Astrocyte (in vitro differentiated cells and primary cell): ENCODE measurements around the gene PRRG1. TPM values are rescaled to one million over a fixed set of nuclear protein-coding genes. Genes with fewer than 3 reads are reported as not detected.

Experiments used
- DNase-seq: peaks from one replicate; pipeline ENCODE4 v3.0.0-alpha.2; 2010; ENCODE audit warnings: low read depth
- FAIRE-seq: peaks from 2 replicates; lab custom pipeline; 2011; peaks lifted over from hg19 to GRCh38; lab: Jason Lieb, UNC
- H2AFZ ChIP-seq: 2 replicates; pipeline ENCODE4 v1.6.0; 2012; ENCODE audit warnings: low read depth, low read length, inconsistent platforms
- H3K27ac ChIP-seq: 2 replicates; pipeline ENCODE4 v1.5.1; 2011; ENCODE audit warnings: low read depth, low read length, inconsistent platforms
- H3K27me3 ChIP-seq: 2 replicates; pipeline ENCODE4 v1.6.0; 2011; ENCODE audit warnings: low read length, inconsistent platforms; ENCODE audit not compliant: insufficient read depth
- H3K36me3 ChIP-seq: 2 replicates; pipeline ENCODE4 v1.5.1; 2011; ENCODE audit warnings: low read length, inconsistent platforms; ENCODE audit not compliant: insufficient read depth
- H3K4me1 ChIP-seq: 2 replicates; pipeline ENCODE4 v1.5.1; 2011; ENCODE audit warnings: low read length, inconsistent platforms; ENCODE audit not compliant: insufficient read depth
- H3K4me2 ChIP-seq: 2 replicates; pipeline ENCODE4 v1.6.0; 2012; ENCODE audit warnings: low read length, inconsistent platforms
- H3K4me3 ChIP-seq: 2 replicates; pipeline ENCODE4 v1.5.1; 2011; ENCODE audit warnings: low read depth, mild to moderate bottlenecking, low read length, inconsistent platforms; ENCODE audit not compliant: insufficient read depth
- H3K79me2 ChIP-seq: 2 replicates; pipeline ENCODE4 v1.6.0; 2012; ENCODE audit warnings: mild to moderate bottlenecking, low read length, inconsistent platforms; ENCODE audit not compliant: insufficient read depth
- H3K9ac ChIP-seq: 2 replicates; pipeline ENCODE4 v1.6.0; 2012; ENCODE audit warnings: mild to moderate bottlenecking, low read length, inconsistent platforms
- H3K9me3 ChIP-seq: 2 replicates; pipeline ENCODE4 v1.5.1; 2012; ENCODE audit warnings: low read depth, mild to moderate bottlenecking, low read length, inconsistent platforms; ENCODE audit not compliant: insufficient read depth
- H4K20me1 ChIP-seq: 2 replicates; pipeline ENCODE4 v1.6.0; 2012; ENCODE audit warnings: low read length, inconsistent platforms; ENCODE audit not compliant: insufficient read depth
- H3K27ac Mint-ChIP-seq: one replicate; pipeline ENCODE4 v1.8.0; 2021; ENCODE audit warnings: mild to moderate bottlenecking, mixed read lengths; ENCODE audit not compliant: unreplicated experiment
- H3K27me3 Mint-ChIP-seq: one replicate; pipeline ENCODE4 v1.8.0; 2021; ENCODE audit warnings: low read depth, mixed read lengths; ENCODE audit not compliant: unreplicated experiment
- H3K36me3 Mint-ChIP-seq: one replicate; pipeline ENCODE4 v1.8.0; 2021; ENCODE audit warnings: low read depth, mixed read lengths; ENCODE audit not compliant: unreplicated experiment
- H3K4me1 Mint-ChIP-seq: one replicate; pipeline ENCODE4 v1.8.0; 2021; ENCODE audit warnings: low read depth, mixed read lengths; ENCODE audit not compliant: unreplicated experiment
- H3K4me3 Mint-ChIP-seq: one replicate; pipeline ENCODE4 v1.8.0; 2021; ENCODE audit warnings: mild to moderate bottlenecking, moderate library complexity, mixed read lengths; ENCODE audit not compliant: unreplicated experiment
- H3K9me3 Mint-ChIP-seq: one replicate; pipeline ENCODE4 v1.8.0; 2021; ENCODE audit warnings: mild to moderate bottlenecking, mixed read lengths; ENCODE audit not compliant: unreplicated experiment
- CTCF ChIP-seq: IDR thresholded peaks from 2 replicates; pipeline ENCODE4 v1.5.1; 2011; ENCODE audit warnings: low read depth, mild to moderate bottlenecking, inconsistent platforms, low read length, moderate library complexity; ENCODE audit not compliant: insufficient read depth
- EZH2 ChIP-seq: IDR thresholded peaks from 2 replicates; pipeline ENCODE4 v1.6.1; 2012; ENCODE audit warnings: mild to moderate bottlenecking, low read length, inconsistent platforms; ENCODE audit not compliant: insufficient read depth
- total RNA-seq: library from RNA; stranded (reverse); gene quantifications from 2 replicates; pipeline ENCODE4 v1.2.1, GENCODE V29; 2021

PRRG1 gene
- total RNA-seq, 1 donor from 2014 or later = 33.7 TPM

DNA sequence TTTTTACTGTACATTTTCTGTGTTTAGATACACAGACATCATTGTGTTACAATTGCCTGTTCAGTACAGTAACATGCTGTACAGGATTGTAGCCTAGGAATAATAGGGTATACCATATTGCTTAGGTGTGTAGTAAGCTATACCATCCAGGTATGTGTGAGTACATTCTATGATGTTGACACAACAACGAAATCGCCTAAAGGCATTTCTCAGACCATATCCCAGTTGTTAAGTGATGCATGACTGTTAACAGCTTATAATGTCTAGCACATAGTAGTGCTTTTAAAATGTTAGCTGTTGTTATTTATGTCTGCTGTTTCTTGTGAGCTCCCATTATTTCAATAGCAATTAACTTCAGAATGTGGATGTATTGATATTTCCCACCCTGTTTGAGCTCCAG is 4.5 kb downstream of the PRRG1 start:
- Mint-ChIP-seq H3K36me3 (peaks cover 6% of the 10 kb centered on the region), H3K4me3 (no peak overlapping the region), H3K27me3 (no peaks in the 10 kb centered on the region), H3K4me1 (peaks cover 16% of the 10 kb centered on the region), H3K27ac (no peak overlapping the region), H3K9me3 (no peaks in the 10 kb centered on the region)
- H3K27me3 ChIP-seq = no peaks in the 10 kb centered on the region
- H2AFZ ChIP-seq = no peak overlapping the region
- H3K4me2 ChIP-seq = no peak overlapping the region
- H3K4me3 ChIP-seq = no peak overlapping the region
- H3K27ac ChIP-seq = no peak overlapping the region
- H3K79me2 ChIP-seq = peaks cover 62% of the 10 kb centered on the region
- H3K36me3 ChIP-seq = no peaks in the 10 kb centered on the region
- H4K20me1 ChIP-seq = peaks cover 6% of the 10 kb centered on the region
- FAIRE-seq = peak; percentile 97
- H3K9me3 ChIP-seq = no peaks in the 10 kb centered on the region
- no peak for DNase-seq
- TF ChIP-seq EZH2 (no peak), CTCF (no peak)
- H3K4me1 ChIP-seq = no peaks in the 10 kb centered on the region
- H3K9ac ChIP-seq = no peak overlapping the region

- FAIRE-seq (peak; percentile 80), DNase-seq (no peak)
- Mint-ChIP-seq H3K27ac (no peak overlapping the region), H3K4me1 (peaks cover 20% of the 10 kb centered on the region), H3K27me3 (no peaks in the 10 kb centered on the region), H3K36me3 (peaks cover 9% of the 10 kb centered on the region), H3K9me3 (no peaks in the 10 kb centered on the region), H3K4me3 (no peak overlapping the region)
- Histone ChIP-seq H3K27ac (no peak overlapping the region), H3K36me3 (no peaks in the 10 kb centered on the region), H3K79me2 (peaks cover 67% of the 10 kb centered on the region), H4K20me1 (no peaks in the 10 kb centered on the region), H3K4me1 (no peaks in the 10 kb centered on the region), H2AFZ (no peak overlapping the region), H3K9me3 (no peaks in the 10 kb centered on the region), H3K4me3 (no peak overlapping the region), H3K27me3 (no peaks in the 10 kb centered on the region), H3K9ac (no peak overlapping the region), H3K4me2 (no peak overlapping the region)
- no peak for TF ChIP-seq CTCF
- no peak for TF ChIP-seq EZH2
Observed at GRCh38 chrX:37357436-37357835, 8.3 kb downstream of the PRRG1 start.

GRCh38 chrX:37361596-37361995 is 12.4 kb downstream of the PRRG1 start:
- H3K4me1 ChIP-seq = no peaks in the 10 kb centered on the region
- no peaks in the 10 kb centered on the region for H3K36me3 ChIP-seq
- H3K27ac ChIP-seq = no peak overlapping the region
- DNase-seq (peak; percentile 23), FAIRE-seq (peak; percentile 58)
- no peaks in the 10 kb centered on the region for H4K20me1 ChIP-seq
- no peaks in the 10 kb centered on the region for H3K27me3 ChIP-seq
- H2AFZ ChIP-seq = no peak overlapping the region
- Mint-ChIP-seq H3K9me3 (no peaks in the 10 kb centered on the region), H3K36me3 (peaks cover 8% of the 10 kb centered on the region), H3K4me3 (no peak overlapping the region), H3K4me1 (peaks cover 18% of the 10 kb centered on the region), H3K27me3 (no peaks in the 10 kb centered on the region), H3K27ac (no peak overlapping the region)
- H3K4me3 ChIP-seq = no peak overlapping the region
- no peak overlapping the region for H3K9ac ChIP-seq
- H3K79me2 ChIP-seq = peaks cover 67% of the 10 kb centered on the region
- H3K9me3 ChIP-seq = no peaks in the 10 kb centered on the region
- H3K4me2 ChIP-seq = peak overlapping the region; percentile 39
- TF ChIP-seq CTCF (no peak), EZH2 (no peak)
